Endothelial cell of umbilical vein (primary cell): ENCODE measurements around the gene TOMM40.

ENCODE experiments used
- EZH2 ChIP-seq: IDR thresholded peaks from 2 replicates; pipeline ENCODE4 v1.6.1; 2012; ENCODE audit warnings: borderline replicate concordance, low read depth, mild to moderate bottlenecking, moderate library complexity, low read length, inconsistent platforms; ENCODE audit not compliant: severe bottlenecking
- GATA2 ChIP-seq: IDR thresholded peaks from 2 replicates; pipeline ENCODE4 v1.7.0; 2011; ENCODE audit warnings: low read depth, mild to moderate bottlenecking, moderate library complexity, mixed read lengths, low read length; ENCODE audit not compliant: insufficient read length, insufficient read depth
- MYC ChIP-seq: IDR thresholded peaks from one replicate; pipeline ENCODE4 v1.6.1; 2011; ENCODE audit warnings: mild to moderate bottlenecking, low read depth, low read length
- POLR2A ChIP-seq: IDR thresholded peaks from 2 replicates; pipeline ENCODE4 v1.6.1; 2012; ENCODE audit warnings: low read depth, mild to moderate bottlenecking, control low read depth, low read length
- POLR2AphosphoS5 ChIP-seq: IDR thresholded peaks from 2 replicates; pipeline ENCODE4 v1.6.1; 2012; ENCODE audit warnings: low read depth, mild to moderate bottlenecking, control low read depth, low read length, moderate library complexity; ENCODE audit not compliant: insufficient read depth
- TF ChIP-seq, protein P1 (sequence below): IDR thresholded peaks from 2 replicates; pipeline ENCODE4 v1.6.1; 2011; ENCODE audit not compliant: insufficient read depth, insufficient read length
- TF ChIP-seq, protein P2 (sequence below), 2 donors: IDR thresholded peaks; 1 replicate in 1 of 2; 2 replicates in 1 of 2; pipeline ENCODE4 v1.5.1; 2011; ENCODE audit warnings: low read length in 2 of 2, mild to moderate bottlenecking in 2 of 2, moderate library complexity in 2 of 2, control low read depth in 1 of 2, inconsistent platforms in 1 of 2, low read depth in 1 of 2; ENCODE audit not compliant: insufficient read depth in 1 of 2; ENCODE audit errors: extremely low read depth in 1 of 2

DNA sequence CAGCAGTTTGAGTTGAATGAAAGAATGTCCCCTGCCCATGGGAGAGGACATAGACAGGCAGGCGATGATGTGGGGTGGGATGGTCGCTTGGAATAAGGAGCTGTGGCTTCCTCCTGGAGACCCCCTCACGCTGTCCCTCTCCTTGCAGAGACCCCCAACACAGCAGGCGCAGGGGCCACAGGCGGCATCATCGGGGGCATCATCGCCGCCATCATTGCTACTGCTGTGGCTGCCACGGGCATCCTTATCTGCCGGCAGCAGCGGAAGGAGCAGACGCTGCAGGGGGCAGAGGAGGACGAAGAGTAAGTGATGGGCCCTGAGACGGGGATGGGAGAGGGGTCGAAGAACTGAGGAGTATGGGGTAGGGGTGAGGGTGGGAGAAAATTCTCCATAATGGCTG is 9.0 kb upstream of the TOMM40 start:
- TF ChIP-seq POLR2AphosphoS5 (no peak), GATA2 (no peak), POLR2A (no peak), EZH2 (no peak), MYC (no peak)
- TF ChIP-seq, protein P1, sequence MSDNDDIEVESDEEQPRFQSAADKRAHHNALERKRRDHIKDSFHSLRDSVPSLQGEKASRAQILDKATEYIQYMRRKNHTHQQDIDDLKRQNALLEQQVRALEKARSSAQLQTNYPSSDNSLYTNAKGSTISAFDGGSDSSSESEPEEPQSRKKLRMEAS = no peak
- TF ChIP-seq, protein P2, sequence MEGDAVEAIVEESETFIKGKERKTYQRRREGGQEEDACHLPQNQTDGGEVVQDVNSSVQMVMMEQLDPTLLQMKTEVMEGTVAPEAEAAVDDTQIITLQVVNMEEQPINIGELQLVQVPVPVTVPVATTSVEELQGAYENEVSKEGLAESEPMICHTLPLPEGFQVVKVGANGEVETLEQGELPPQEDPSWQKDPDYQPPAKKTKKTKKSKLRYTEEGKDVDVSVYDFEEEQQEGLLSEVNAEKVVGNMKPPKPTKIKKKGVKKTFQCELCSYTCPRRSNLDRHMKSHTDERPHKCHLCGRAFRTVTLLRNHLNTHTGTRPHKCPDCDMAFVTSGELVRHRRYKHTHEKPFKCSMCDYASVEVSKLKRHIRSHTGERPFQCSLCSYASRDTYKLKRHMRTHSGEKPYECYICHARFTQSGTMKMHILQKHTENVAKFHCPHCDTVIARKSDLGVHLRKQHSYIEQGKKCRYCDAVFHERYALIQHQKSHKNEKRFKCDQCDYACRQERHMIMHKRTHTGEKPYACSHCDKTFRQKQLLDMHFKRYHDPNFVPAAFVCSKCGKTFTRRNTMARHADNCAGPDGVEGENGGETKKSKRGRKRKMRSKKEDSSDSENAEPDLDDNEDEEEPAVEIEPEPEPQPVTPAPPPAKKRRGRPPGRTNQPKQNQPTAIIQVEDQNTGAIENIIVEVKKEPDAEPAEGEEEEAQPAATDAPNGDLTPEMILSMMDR (IDR thresholded peaks at IDR 0.05; ENCODE audit: extremely low read depth in 1 of 2, insufficient read depth in 1 of 2, low read depth in 1 of 2, low read length in 2 of 2) = no peak
